Neural cell (in vitro differentiated cells): ENCODE measurements around the gene MEIS1. TPM values are rescaled to one million over a fixed set of nuclear protein-coding genes. Genes with fewer than 3 reads are reported as not detected.

ENCODE experiments used
- H2AFZ ChIP-seq: fragments of 200-600, 300-800 bp; sonication (generic), shearing (Covaris generic); 2 replicates; pipeline ENCODE4 v1.6.0; 2014; ENCODE audit warnings: low read depth, mild to moderate bottlenecking, antibody characterized with exemption, low read length, moderate library complexity
- H3F3A ChIP-seq: fragments of 200-600 bp; shearing (Covaris generic); 2 replicates; pipeline ENCODE4 v1.6.1; 2016; ENCODE audit warnings: mild to moderate bottlenecking, moderate library complexity, mixed read lengths, antibody characterized with exemption, low read length; ENCODE audit not compliant: insufficient read depth, poor library complexity, severe bottlenecking
- H3K27ac ChIP-seq: fragments of 200-600, 300-800 bp; sonication (generic), shearing (Covaris generic); 2 replicates; pipeline ENCODE4 v1.5.1; 2014; ENCODE audit warnings: mild to moderate bottlenecking, low read length, moderate library complexity
- H3K27me3 ChIP-seq: fragments of 300-800, 200-600 bp; sonication (generic), shearing (Covaris generic); 2 replicates; pipeline ENCODE4 v1.6.0; 2014; ENCODE audit warnings: mild to moderate bottlenecking, low read depth, low read length, moderate library complexity; ENCODE audit not compliant: insufficient read depth
- H3K36me3 ChIP-seq: fragments of 300-800, 200-600 bp; sonication (generic), shearing (Covaris generic); 2 replicates; pipeline ENCODE4 v1.5.1; 2014; ENCODE audit warnings: mild to moderate bottlenecking, antibody characterized with exemption, low read length, moderate library complexity; ENCODE audit not compliant: insufficient read depth
- H3K4me2 ChIP-seq: fragments of 300-800, 200-600 bp; sonication (generic), shearing (Covaris generic); 2 replicates; pipeline ENCODE4 v1.6.0; 2014; ENCODE audit warnings: mild to moderate bottlenecking, low read length
- H3K4me3 ChIP-seq: fragments of 300-800, 200-600 bp; sonication (generic), shearing (Covaris generic); 2 replicates; pipeline ENCODE4 v1.5.1; 2014; ENCODE audit warnings: mild to moderate bottlenecking, low read length, moderate library complexity
- H3K79me2 ChIP-seq: fragments of 200-600 bp; shearing (Covaris generic); replicated peaks from 2 replicates; pipeline ENCODE4 v1.6.0; 2014; ENCODE audit warnings: mild to moderate bottlenecking, low read length, moderate library complexity; ENCODE audit not compliant: insufficient read depth
- H3K9ac ChIP-seq: fragments of 300-800, 200-600 bp; sonication (generic), shearing (Covaris generic); 2 replicates; pipeline ENCODE4 v1.6.1; 2016; ENCODE audit warnings: mild to moderate bottlenecking, low read length, mixed read lengths
- H3K9me2 ChIP-seq: fragments of 200-600 bp; shearing (Covaris generic); 2 replicates; pipeline ENCODE4 v1.6.1; 2016; ENCODE audit warnings: mild to moderate bottlenecking, low read length, mixed read lengths; ENCODE audit not compliant: insufficient read depth
- H3K9me3 ChIP-seq: fragments of 200-600, 300-800 bp; sonication (generic), shearing (Covaris generic); 2 replicates; pipeline ENCODE4 v1.6.1; 2016; ENCODE audit warnings: mild to moderate bottlenecking, mixed run types, low read length, moderate library complexity, mixed read lengths
- H4K20me1 ChIP-seq: fragments of 200-600 bp; shearing (Covaris generic); 2 replicates; pipeline ENCODE4 v1.6.1; 2016; ENCODE audit warnings: mild to moderate bottlenecking, mixed run types; ENCODE audit not compliant: insufficient read depth
- CTCF ChIP-seq: fragments of 450-650 bp; IDR thresholded peaks from 2 replicates; pipeline ENCODE4 v1.5.1; 2014; ENCODE audit warnings: antibody characterized with exemption, mild to moderate bottlenecking, moderate library complexity; ENCODE audit not compliant: poor library complexity, severe bottlenecking
- EP300 ChIP-seq: fragments of 450-650 bp; conservative IDR thresholded peaks from 2 replicates; pipeline ENCODE4 v1.6.1; 2014; ENCODE audit warnings: antibody characterized with exemption, mild to moderate bottlenecking, moderate library complexity; ENCODE audit not compliant: poor library complexity, severe bottlenecking
- EZH2 ChIP-seq: fragments of 200-600, 300-800 bp; shearing (Covaris generic), sonication (generic); IDR thresholded peaks from 2 replicates; pipeline ENCODE4 v1.6.1; 2014; ENCODE audit warnings: antibody characterized with exemption, low read length, borderline replicate concordance, mild to moderate bottlenecking; ENCODE audit not compliant: insufficient read depth, poor library complexity, severe bottlenecking
- MXI1 ChIP-seq: fragments of 450-650 bp; conservative IDR thresholded peaks from 2 replicates; pipeline ENCODE4 v1.6.1; 2014; ENCODE audit warnings: antibody characterized with exemption, mild to moderate bottlenecking; ENCODE audit not compliant: poor library complexity, severe bottlenecking
- POLR2AphosphoS5 ChIP-seq: IDR thresholded peaks from 2 replicates; pipeline ENCODE4 v1.6.1; 2012
- RAD21 ChIP-seq: fragments of 450-650 bp; conservative IDR thresholded peaks from 2 replicates; pipeline ENCODE4 v1.6.1; 2014; ENCODE audit warnings: antibody characterized with exemption, mild to moderate bottlenecking, moderate library complexity
- REST ChIP-seq: IDR thresholded peaks from 2 replicates; pipeline ENCODE4 v1.6.1; 2012; ENCODE audit warnings: borderline replicate concordance
- SMC3 ChIP-seq: fragments of 450-650 bp; conservative IDR thresholded peaks from 2 replicates; pipeline ENCODE4 v1.6.1; 2014; ENCODE audit warnings: antibody characterized with exemption, mild to moderate bottlenecking, moderate library complexity; ENCODE audit not compliant: poor library complexity
- TAF1 ChIP-seq: IDR thresholded peaks from 2 replicates; pipeline ENCODE4 v1.6.1; 2012; ENCODE audit warnings: low read depth
- polyA plus RNA-seq: library from polyadenylated mRNA; depleted of rRNA; stranded (reverse); fragments of >200 nt; gene quantifications from 2 replicates; pipeline ENCODE4 v1.2.3, GENCODE V29; 2014

Gene MEIS1
- polyA plus RNA-seq, 1 donor from 2014 or later, result 46.5 TPM

GRCh38 chr2:66559672-66560071, 124.7 kb downstream of the MEIS1 start:
- no peaks in the 10 kb centered on the region for H3K36me3 ChIP-seq
- H3K4me2 ChIP-seq, result no peak overlapping the region
- no peaks in the 10 kb centered on the region for H3K9me2 ChIP-seq
- no peak overlapping the region for H3K4me3 ChIP-seq
- no peaks in the 10 kb centered on the region for H3F3A ChIP-seq
- H3K79me2 ChIP-seq, result no peaks in the 10 kb centered on the region
- H3K9ac ChIP-seq, result no peak overlapping the region
- H4K20me1 ChIP-seq, result no peaks in the 10 kb centered on the region
- H3K27me3 ChIP-seq, result no peaks in the 10 kb centered on the region
- no peaks in the 10 kb centered on the region for H3K9me3 ChIP-seq
- no peak overlapping the region for H3K27ac ChIP-seq
- TF ChIP-seq TAF1 (no peak), POLR2AphosphoS5 (no peak), EZH2 (no peak), SMC3 (no peak), CTCF (no peak), MXI1 (no peak), RAD21 (no peak), REST (no peak), EP300 (no peak)
- H2AFZ ChIP-seq, result no peak overlapping the region

GRCh38 chr2:66560683-66561082, 125.8 kb downstream of the MEIS1 start:
- H3K79me2 ChIP-seq, result no peaks in the 10 kb centered on the region
- TF ChIP-seq EZH2 (no peak), SMC3 (no peak)
- no peaks in the 10 kb centered on the region for H3K36me3 ChIP-seq
- no peaks in the 10 kb centered on the region for H3K9me3 ChIP-seq
- H3K27ac ChIP-seq, result no peak overlapping the region
- no peaks in the 10 kb centered on the region for H3K9me2 ChIP-seq
- no peaks in the 10 kb centered on the region for H3F3A ChIP-seq
- H3K9ac ChIP-seq, result no peak overlapping the region
- H2AFZ ChIP-seq, result no peak overlapping the region
- H3K27me3 ChIP-seq, result no peaks in the 10 kb centered on the region
- no peak overlapping the region for H3K4me2 ChIP-seq
- no peak overlapping the region for H3K4me3 ChIP-seq
- no peaks in the 10 kb centered on the region for H4K20me1 ChIP-seq
